H1 (cell line): Measurements from ENCODE around the gene ZNF584.

Experiments
- EZH2 ChIP-seq: fragments of 200-600 bp; sonication (generic); IDR thresholded peaks from 2 replicates; pipeline ENCODE4 v1.7.1; 2012; ENCODE audit warnings: low read depth, mild to moderate bottlenecking, moderate library complexity, low read length, inconsistent platforms; ENCODE audit not compliant: severe bottlenecking
- GABPA ChIP-seq: IDR thresholded peaks from 2 replicates; pipeline ENCODE4 v1.6.1; 2011; ENCODE audit warnings: mild to moderate bottlenecking, low read length, moderate library complexity, borderline replicate concordance; ENCODE audit not compliant: insufficient read depth
- HDAC2 ChIP-seq, 2 experiments: fragments of 300-600 bp in 1 of 2; sonication (generic) in 1 of 2; IDR thresholded peaks; 2 replicates each; pipeline ENCODE4 v1.6.1; 2011 to 2012; ENCODE audit warnings: low read depth in 2 of 2, low read length in 2 of 2, mild to moderate bottlenecking in 2 of 2, moderate library complexity in 2 of 2, borderline replicate concordance in 1 of 2, inconsistent platforms in 1 of 2
- KDM1A ChIP-seq: fragments of 200-600, 300-600 bp; sonication (generic); IDR thresholded peaks from 2 replicates; pipeline ENCODE4 v1.7.1; 2016; ENCODE audit warnings: mild to moderate bottlenecking, low read length, borderline replicate concordance
- KDM4A ChIP-seq: IDR thresholded peaks from one replicate; pipeline ENCODE4 v1.7.1; 2012; ENCODE audit warnings: low read depth, mild to moderate bottlenecking, moderate library complexity, low read length, inconsistent platforms; ENCODE audit not compliant: severe bottlenecking
- RFX5 ChIP-seq: IDR thresholded peaks from 2 replicates; pipeline ENCODE4 v1.6.1; 2011; ENCODE audit warnings: low read depth, low read length, improper control_type of control experiment, borderline replicate concordance
- TCF12 ChIP-seq: IDR thresholded peaks from 2 replicates; pipeline ENCODE4 v1.6.1; 2011; ENCODE audit warnings: low read depth, mild to moderate bottlenecking, low read length
- TF ChIP-seq, protein P1 (sequence below), 3 experiments: IDR thresholded peaks; 1 replicate in 2 of 3; 2 replicates in 1 of 3; pipeline versions ENCODE4 v1.5.1 to v1.6.1; 2011; ENCODE audit warnings: low read length in 3 of 3, mild to moderate bottlenecking in 3 of 3, inconsistent platforms in 2 of 3, low read depth in 1 of 3, moderate library complexity in 1 of 3; ENCODE audit not compliant: insufficient read depth in 1 of 3; ENCODE audit errors: control extremely low read depth in 1 of 3
- TF ChIP-seq, protein P2 (sequence below): IDR thresholded peaks from 2 replicates; pipeline ENCODE4 v1.6.1; 2011; ENCODE audit warnings: low read length, improper control_type of control experiment

DNA sequence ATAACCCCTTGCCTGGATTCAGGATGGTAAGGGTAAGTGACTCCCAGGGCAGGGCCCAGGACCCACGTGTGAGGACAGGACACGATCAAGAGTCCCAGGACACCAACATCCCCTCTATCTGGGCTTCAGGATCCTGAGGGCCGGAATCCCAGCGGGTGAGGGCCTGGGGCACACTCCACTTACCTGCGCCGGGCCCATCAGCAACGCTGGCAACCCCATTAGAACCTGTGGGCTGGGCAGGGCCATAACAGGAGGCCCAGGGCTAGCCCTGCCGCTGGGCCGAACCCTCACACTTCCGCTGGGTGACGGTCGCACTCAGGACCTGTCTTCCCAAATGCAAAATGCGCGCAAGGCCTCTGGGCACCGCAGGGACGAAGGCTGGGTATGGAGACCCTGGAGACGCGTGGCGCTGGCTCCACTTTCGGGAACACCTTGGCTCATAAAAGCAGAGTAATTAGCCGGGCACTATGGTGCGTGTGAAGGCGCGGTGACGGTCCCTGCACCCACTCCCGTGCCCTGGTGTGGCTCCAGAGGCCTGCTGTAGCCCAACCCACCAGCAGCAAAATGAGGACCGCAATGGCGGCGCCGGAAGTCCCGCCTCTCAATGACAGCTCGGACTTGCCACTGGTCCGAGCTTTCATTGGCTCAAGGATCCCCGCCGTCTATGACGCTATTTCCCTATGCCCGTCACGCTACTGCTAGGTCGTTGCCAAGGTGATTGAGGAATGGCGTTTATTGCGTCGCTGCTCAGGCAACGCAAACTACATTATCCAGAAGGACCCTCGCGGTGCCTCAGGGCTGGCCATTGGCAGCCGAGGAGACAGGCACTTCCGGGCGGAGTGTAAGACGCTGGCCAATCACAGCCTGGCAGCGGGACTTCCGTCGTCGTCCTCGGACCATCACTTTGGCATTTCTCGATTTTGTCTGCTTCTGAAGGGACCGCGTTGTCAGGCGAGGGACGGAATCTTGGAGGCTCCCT is 31.4 kb downstream of the ZNF584 start, which contains the start of gene ZNF132:
- TF ChIP-seq, protein P1, sequence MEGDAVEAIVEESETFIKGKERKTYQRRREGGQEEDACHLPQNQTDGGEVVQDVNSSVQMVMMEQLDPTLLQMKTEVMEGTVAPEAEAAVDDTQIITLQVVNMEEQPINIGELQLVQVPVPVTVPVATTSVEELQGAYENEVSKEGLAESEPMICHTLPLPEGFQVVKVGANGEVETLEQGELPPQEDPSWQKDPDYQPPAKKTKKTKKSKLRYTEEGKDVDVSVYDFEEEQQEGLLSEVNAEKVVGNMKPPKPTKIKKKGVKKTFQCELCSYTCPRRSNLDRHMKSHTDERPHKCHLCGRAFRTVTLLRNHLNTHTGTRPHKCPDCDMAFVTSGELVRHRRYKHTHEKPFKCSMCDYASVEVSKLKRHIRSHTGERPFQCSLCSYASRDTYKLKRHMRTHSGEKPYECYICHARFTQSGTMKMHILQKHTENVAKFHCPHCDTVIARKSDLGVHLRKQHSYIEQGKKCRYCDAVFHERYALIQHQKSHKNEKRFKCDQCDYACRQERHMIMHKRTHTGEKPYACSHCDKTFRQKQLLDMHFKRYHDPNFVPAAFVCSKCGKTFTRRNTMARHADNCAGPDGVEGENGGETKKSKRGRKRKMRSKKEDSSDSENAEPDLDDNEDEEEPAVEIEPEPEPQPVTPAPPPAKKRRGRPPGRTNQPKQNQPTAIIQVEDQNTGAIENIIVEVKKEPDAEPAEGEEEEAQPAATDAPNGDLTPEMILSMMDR (IDR thresholded peaks at IDR 0.05; ENCODE audit: control extremely low read depth in 1 of 3, insufficient read depth in 1 of 3, low read depth in 1 of 3, low read length in 3 of 3), result no peak
- TF ChIP-seq EZH2, result no peak
- peak; percentile 83; the same call in 1 of the 2 replicates for TF ChIP-seq GABPA
- no peak for TF ChIP-seq HDAC2 (IDR thresholded peaks at IDR 0.05; ENCODE audit: borderline replicate concordance in 1 of 2, low read depth in 2 of 2, low read length in 2 of 2)
- peak; percentile 70 for TF ChIP-seq KDM4A
- TF ChIP-seq KDM1A, result no peak
- TF ChIP-seq RFX5, result no peak
- TF ChIP-seq, protein P2, sequence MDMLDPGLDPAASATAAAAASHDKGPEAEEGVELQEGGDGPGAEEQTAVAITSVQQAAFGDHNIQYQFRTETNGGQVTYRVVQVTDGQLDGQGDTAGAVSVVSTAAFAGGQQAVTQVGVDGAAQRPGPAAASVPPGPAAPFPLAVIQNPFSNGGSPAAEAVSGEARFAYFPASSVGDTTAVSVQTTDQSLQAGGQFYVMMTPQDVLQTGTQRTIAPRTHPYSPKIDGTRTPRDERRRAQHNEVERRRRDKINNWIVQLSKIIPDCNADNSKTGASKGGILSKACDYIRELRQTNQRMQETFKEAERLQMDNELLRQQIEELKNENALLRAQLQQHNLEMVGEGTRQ, result no peak
- TF ChIP-seq TCF12, result no peak
